HepG2 (cell line): Measurements from ENCODE around the gene CTDSP2. TPM values are rescaled to one million over a fixed set of nuclear protein-coding genes. Genes with fewer than 3 reads are reported as not detected.

ENCODE experiments used
- ARHGAP35 ChIP-seq: sonication (generic); formaldehyde crosslinking; IDR thresholded peaks from 2 replicates; pipeline ENCODE4 v1.9.0; 2022; ENCODE audit warnings: mild to moderate bottlenecking, inconsistent platforms, moderate library complexity, missing genetic modification reagents, borderline replicate concordance
- CAMTA2 ChIP-seq: sonication (generic); formaldehyde crosslinking; IDR thresholded peaks from 2 replicates; pipeline ENCODE4 v1.4.0; 2020; ENCODE audit warnings: mild to moderate bottlenecking, missing genetic modification reagents, borderline replicate concordance
- FOSL2 ChIP-seq: sonication (generic); formaldehyde crosslinking; IDR thresholded peaks from 2 replicates; pipeline ENCODE4 v1.4.0; 2020; ENCODE audit warnings: missing genetic modification reagents
- SKI ChIP-seq: fragments of 450-650 bp; IDR thresholded peaks from one replicate; pipeline ENCODE4 v1.6.1; 2018; ENCODE audit warnings: mild to moderate bottlenecking; ENCODE audit not compliant: partially characterized antibody
- SNAPC2 ChIP-seq: sonication (generic); formaldehyde crosslinking; IDR thresholded peaks from 2 replicates; pipeline ENCODE4 v1.8.1; 2022; ENCODE audit warnings: mild to moderate bottlenecking, missing genetic modification reagents
- ZMYM3 ChIP-seq: sonication (generic); formaldehyde crosslinking; IDR thresholded peaks from 2 replicates; pipeline ENCODE4 v1.5.1; 2020; ENCODE audit warnings: mild to moderate bottlenecking, missing genetic modification reagents
- ZNF567 ChIP-seq: sonication (generic); formaldehyde crosslinking; IDR thresholded peaks from 2 replicates; pipeline ENCODE4 v1.8.1; 2023; ENCODE audit warnings: mild to moderate bottlenecking, missing genetic modification reagents, borderline replicate concordance
- ZSCAN22 ChIP-seq: sonication (generic); formaldehyde crosslinking; IDR thresholded peaks from 2 replicates; pipeline ENCODE4 v1.4.0; 2020; ENCODE audit warnings: mild to moderate bottlenecking, missing genetic modification reagents
- polyA plus RNA-seq, 8 experiments: library from polyadenylated mRNA; depleted of rRNA in 3 of 8; stranded (reverse) in 7 of 8; unstranded in 1 of 8; fragments of >200 nt; fragmentation: Illumina TruSeq in 4 of 8; extraction: Trizol in 4 of 8; gene quantifications; 2 replicates each; pipeline versions ENCODE4 v1.2.1 to v1.2.3, GENCODE V29; 2011 to 2016; ENCODE audit warnings: low read depth in 4 of 8, missing spikeins in 1 of 8, mixed read lengths in 1 of 8; ENCODE audit not compliant: insufficient read depth in 1 of 8
- total RNA-seq, 5 experiments: library from RNA; depleted of rRNA; stranded (reverse); fragments of >200 nt; fragmentation: Illumina TruSeq; extraction: Trizol; gene quantifications; 2 replicates each; pipeline ENCODE4 v1.2.3, GENCODE V29; 2016; ENCODE audit warnings: low read depth in 1 of 5
- TF ChIP-seq, protein P1 (sequence below): sonication (generic); formaldehyde crosslinking; IDR thresholded peaks from 2 replicates; pipeline ENCODE4 v1.5.0; 2020; ENCODE audit warnings: mild to moderate bottlenecking, missing genetic modification reagents, borderline replicate concordance
- TF ChIP-seq, protein P2 (sequence below): sonication (generic); formaldehyde crosslinking; IDR thresholded peaks from 2 replicates; pipeline ENCODE4 v1.5.0; 2020; ENCODE audit warnings: mild to moderate bottlenecking, missing genetic modification reagents, moderate library complexity
- TF ChIP-seq, protein P3 (sequence below): sonication (generic); formaldehyde crosslinking; IDR thresholded peaks from 2 replicates; pipeline ENCODE4 v1.8.1; 2023; ENCODE audit warnings: mild to moderate bottlenecking, inconsistent platforms, moderate library complexity, missing genetic modification reagents, borderline replicate concordance
- TF ChIP-seq, protein P4 (sequence below): sonication (generic); formaldehyde crosslinking; IDR thresholded peaks from 2 replicates; pipeline ENCODE4 v1.8.1; 2023; ENCODE audit warnings: missing genetic modification reagents, mild to moderate bottlenecking, borderline replicate concordance
- TF ChIP-seq, protein P5 (sequence below): sonication (generic); formaldehyde crosslinking; IDR thresholded peaks from 2 replicates; pipeline ENCODE4 v1.9.0; 2021; ENCODE audit warnings: mild to moderate bottlenecking, missing genetic modification reagents
- TF ChIP-seq, protein P6 (sequence below): sonication (generic); formaldehyde crosslinking; IDR thresholded peaks from 2 replicates; pipeline ENCODE4 v1.4.0; 2020; ENCODE audit warnings: missing genetic modification reagents, mild to moderate bottlenecking, borderline replicate concordance

CTDSP2 gene
- total and polyA plus RNA-seq, 2 of the 13 experiments (the other 11 are each of a cell fraction or from before 2014, with no cell fraction given) = 38.1 to 82.5 TPM

DNA sequence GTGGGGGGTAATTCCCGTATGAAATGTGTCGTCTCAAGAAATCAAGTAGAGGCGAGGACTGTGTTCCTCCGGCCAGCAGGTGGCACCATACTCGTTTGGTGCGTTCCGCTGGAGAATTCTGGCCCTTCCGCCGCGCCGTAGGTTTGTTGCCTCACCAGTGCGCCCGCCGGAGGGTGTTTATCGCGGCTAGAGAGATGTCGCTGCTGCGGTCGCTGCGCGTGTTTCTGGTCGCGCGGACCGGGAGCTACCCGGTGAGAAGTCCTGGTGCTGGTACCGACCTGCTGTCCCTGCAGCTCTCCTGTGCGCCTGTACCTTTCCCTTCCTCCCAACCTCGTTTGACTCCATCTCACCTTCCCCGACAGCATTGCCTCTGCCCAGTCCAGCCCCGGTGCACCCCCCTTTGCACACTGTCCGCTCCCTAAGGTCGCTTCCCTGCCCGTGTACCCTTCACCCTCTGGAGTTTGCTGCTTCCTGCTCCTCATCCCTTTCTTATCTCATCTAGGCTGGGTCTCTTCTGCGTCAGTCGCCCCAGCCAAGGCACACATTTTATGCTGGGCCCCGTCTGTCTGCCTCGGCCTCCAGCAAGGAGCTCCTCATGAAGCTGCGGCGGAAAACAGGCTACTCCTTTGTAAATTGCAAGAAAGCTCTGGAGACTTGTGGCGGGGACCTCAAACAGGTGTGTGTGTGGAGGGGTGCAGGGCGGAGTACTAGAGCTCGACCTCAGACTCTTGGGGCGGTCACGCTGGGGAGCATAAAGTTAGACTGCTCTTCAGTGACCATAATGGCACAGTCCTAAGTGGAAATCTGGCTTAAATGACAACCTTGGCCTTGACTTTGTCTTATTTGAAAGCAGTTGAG lies 63.7 kb downstream of the CTDSP2 start, which contains the start of gene TSFM (continued):
- TF ChIP-seq, protein P1, sequence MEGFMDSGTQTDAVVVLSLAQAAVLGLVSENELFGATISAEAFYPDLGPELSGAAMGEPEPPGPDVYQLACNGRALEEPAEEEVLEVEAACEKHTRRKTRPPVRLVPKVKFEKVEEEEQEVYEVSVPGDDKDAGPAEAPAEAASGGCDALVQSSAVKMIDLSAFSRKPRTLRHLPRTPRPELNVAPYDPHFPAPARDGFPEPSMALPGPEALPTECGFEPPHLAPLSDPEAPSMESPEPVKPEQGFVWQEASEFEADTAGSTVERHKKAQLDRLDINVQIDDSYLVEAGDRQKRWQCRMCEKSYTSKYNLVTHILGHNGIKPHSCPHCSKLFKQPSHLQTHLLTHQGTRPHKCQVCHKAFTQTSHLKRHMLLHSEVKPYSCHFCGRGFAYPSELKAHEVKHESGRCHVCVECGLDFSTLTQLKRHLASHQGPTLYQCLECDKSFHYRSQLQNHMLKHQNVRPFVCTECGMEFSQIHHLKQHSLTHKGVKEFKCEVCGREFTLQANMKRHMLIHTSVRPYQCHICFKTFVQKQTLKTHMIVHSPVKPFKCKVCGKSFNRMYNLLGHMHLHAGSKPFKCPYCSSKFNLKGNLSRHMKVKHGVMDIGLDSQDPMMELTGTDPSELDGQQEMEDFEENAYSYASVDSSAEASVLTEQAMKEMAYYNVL = peak; percentile 64
- TF ChIP-seq ARHGAP35 (no peak), SNAPC2 (CRISPR knock-in tag) (no peak), ZSCAN22 (CRISPR knock-in tag) (no peak), ZNF567 (CRISPR knock-in tag) (no peak), SKI (no peak), ZMYM3 (CRISPR knock-in tag) (no peak), CAMTA2 (0 out of 2 replicates have a peak, but pooled peaks have one; percentile 45), FOSL2 (CRISPR knock-in tag) (no peak)
- TF ChIP-seq, protein P2, sequence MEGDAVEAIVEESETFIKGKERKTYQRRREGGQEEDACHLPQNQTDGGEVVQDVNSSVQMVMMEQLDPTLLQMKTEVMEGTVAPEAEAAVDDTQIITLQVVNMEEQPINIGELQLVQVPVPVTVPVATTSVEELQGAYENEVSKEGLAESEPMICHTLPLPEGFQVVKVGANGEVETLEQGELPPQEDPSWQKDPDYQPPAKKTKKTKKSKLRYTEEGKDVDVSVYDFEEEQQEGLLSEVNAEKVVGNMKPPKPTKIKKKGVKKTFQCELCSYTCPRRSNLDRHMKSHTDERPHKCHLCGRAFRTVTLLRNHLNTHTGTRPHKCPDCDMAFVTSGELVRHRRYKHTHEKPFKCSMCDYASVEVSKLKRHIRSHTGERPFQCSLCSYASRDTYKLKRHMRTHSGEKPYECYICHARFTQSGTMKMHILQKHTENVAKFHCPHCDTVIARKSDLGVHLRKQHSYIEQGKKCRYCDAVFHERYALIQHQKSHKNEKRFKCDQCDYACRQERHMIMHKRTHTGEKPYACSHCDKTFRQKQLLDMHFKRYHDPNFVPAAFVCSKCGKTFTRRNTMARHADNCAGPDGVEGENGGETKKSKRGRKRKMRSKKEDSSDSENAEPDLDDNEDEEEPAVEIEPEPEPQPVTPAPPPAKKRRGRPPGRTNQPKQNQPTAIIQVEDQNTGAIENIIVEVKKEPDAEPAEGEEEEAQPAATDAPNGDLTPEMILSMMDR = peak; percentile 94
- TF ChIP-seq, protein P3, sequence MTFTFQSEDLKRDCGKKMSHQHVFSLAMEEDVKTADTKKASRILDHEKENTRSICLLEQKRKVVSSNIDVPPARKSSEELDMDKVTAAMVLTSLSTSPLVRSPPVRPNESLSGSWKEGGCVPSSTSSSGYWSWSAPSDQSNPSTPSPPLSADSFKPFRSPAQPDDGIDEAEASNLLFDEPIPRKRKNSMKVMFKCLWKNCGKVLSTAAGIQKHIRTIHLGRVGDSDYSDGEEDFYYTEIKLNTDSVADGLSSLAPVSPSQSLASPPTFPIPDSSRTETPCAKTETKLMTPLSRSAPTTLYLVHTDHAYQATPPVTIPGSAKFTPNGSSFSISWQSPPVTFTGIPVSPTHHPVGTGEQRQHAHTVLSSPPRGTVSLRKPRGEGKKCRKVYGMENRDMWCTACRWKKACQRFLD (CRISPR knock-in tag) = no peak
- TF ChIP-seq, protein P4, sequence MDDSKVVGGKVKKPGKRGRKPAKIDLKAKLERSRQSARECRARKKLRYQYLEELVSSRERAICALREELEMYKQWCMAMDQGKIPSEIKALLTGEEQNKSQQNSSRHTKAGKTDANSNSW = no peak
- TF ChIP-seq, protein P5, sequence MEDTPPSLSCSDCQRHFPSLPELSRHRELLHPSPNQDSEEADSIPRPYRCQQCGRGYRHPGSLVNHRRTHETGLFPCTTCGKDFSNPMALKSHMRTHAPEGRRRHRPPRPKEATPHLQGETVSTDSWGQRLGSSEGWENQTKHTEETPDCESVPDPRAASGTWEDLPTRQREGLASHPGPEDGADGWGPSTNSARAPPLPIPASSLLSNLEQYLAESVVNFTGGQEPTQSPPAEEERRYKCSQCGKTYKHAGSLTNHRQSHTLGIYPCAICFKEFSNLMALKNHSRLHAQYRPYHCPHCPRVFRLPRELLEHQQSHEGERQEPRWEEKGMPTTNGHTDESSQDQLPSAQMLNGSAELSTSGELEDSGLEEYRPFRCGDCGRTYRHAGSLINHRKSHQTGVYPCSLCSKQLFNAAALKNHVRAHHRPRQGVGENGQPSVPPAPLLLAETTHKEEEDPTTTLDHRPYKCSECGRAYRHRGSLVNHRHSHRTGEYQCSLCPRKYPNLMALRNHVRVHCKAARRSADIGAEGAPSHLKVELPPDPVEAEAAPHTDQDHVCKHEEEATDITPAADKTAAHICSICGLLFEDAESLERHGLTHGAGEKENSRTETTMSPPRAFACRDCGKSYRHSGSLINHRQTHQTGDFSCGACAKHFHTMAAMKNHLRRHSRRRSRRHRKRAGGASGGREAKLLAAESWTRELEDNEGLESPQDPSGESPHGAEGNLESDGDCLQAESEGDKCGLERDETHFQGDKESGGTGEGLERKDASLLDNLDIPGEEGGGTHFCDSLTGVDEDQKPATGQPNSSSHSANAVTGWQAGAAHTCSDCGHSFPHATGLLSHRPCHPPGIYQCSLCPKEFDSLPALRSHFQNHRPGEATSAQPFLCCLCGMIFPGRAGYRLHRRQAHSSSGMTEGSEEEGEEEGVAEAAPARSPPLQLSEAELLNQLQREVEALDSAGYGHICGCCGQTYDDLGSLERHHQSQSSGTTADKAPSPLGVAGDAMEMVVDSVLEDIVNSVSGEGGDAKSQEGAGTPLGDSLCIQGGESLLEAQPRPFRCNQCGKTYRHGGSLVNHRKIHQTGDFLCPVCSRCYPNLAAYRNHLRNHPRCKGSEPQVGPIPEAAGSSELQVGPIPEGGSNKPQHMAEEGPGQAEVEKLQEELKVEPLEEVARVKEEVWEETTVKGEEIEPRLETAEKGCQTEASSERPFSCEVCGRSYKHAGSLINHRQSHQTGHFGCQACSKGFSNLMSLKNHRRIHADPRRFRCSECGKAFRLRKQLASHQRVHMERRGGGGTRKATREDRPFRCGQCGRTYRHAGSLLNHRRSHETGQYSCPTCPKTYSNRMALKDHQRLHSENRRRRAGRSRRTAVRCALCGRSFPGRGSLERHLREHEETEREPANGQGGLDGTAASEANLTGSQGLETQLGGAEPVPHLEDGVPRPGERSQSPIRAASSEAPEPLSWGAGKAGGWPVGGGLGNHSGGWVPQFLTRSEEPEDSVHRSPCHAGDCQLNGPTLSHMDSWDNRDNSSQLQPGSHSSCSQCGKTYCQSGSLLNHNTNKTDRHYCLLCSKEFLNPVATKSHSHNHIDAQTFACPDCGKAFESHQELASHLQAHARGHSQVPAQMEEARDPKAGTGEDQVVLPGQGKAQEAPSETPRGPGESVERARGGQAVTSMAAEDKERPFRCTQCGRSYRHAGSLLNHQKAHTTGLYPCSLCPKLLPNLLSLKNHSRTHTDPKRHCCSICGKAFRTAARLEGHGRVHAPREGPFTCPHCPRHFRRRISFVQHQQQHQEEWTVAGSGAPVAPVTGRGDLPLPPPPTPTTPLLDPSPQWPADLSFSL = no peak
- TF ChIP-seq, protein P6, sequence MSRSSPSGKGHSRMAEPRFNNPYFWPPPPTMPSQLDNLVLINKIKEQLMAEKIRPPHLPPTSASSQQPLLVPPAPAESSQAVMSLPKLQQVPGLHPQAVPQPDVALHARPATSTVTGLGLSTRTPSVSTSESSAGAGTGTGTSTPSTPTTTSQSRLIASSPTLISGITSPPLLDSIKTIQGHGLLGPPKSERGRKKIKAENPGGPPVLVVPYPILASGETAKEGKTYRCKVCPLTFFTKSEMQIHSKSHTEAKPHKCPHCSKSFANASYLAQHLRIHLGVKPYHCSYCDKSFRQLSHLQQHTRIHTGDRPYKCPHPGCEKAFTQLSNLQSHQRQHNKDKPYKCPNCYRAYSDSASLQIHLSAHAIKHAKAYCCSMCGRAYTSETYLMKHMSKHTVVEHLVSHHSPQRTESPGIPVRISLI = no peak; the same call in 1 of the 2 replicates
